HCT116 (cell line): ENCODE measurements around the gene SYTL3. TPM values are rescaled to one million over a fixed set of nuclear protein-coding genes. Genes with fewer than 3 reads are reported as not detected.
A peak's percentile ranks its signal among the peaks of the same experiment; 100 is the strongest.

Source experiments
- ATAC-seq: fragments of 200-7000 bp; cut with Tn5 transposase; 2 replicates; pipeline ENCODE4 v1.9.1; 2020; ENCODE audit warnings: mild to moderate bottlenecking, moderate library complexity
- BruUV-seq: library from RNA; stranded (reverse); fragments of 400-500 nt; replicated peaks from 2 replicates; lab custom pipeline; 2021; lab: Mats Ljungman, UMichigan
- CTCF ChIA-PET: fragments of 300-600 bp; sonication (Branson Sonifier 250); formaldehyde crosslinking; loops from one replicate; lab custom pipeline; 2021; ENCODE audit warnings: antibody characterized with exemption; lab: Charles Lee
- POLR2A ChIA-PET: fragments of 300-600, 350-600 bp; sonication (Branson Sonifier 250); formaldehyde crosslinking; loops from one replicate; lab custom pipeline; 2021; ENCODE audit warnings: antibody characterized with exemption; lab: Charles Lee
- RAD21 ChIA-PET, 2 experiments: fragments of 300-600 bp; sonication (Branson Sonifier 250); formaldehyde crosslinking; loops; one replicate each; lab custom pipeline; 2023; ENCODE audit warnings: low total read pairs in 2 of 2; ENCODE audit not compliant: uncharacterized antibody in 2 of 2, unreplicated experiment in 2 of 2, low non-redundant PET in 1 of 2; lab: Charles Lee
- DNase-seq: peaks from one replicate; pipeline ENCODE4 v3.0.0-alpha.2; 2010; ENCODE audit warnings: low read depth, low spot score
- H2AFZ ChIP-seq: fragments of 200-600 bp; shearing (Covaris generic), sonication (generic); 2 replicates; pipeline ENCODE4 v1.6.1; 2017; ENCODE audit warnings: low read depth, mixed run types, mixed read lengths, antibody characterized with exemption, low read length; ENCODE audit not compliant: poor library complexity, severe bottlenecking
- H3K27ac ChIP-seq: 2 replicates; pipeline ENCODE4 v1.5.1; 2012; ENCODE audit warnings: low read depth, low read length
- H3K27me3 ChIP-seq: fragments of 200-600 bp; sonication (generic); 2 replicates; pipeline ENCODE4 v1.6.1; 2016; ENCODE audit warnings: mixed run types, low read length, mixed read lengths; ENCODE audit not compliant: insufficient read depth
- H3K36me3 ChIP-seq, 2 experiments: fragments of 200-500 bp in 1 of 2; fragments of 200-600 bp in 1 of 2; sonication (Bioruptor generic) in 1 of 2; sonication (generic) in 1 of 2; 2 replicates each; pipeline versions ENCODE4 v1.5.1 to v1.6.1; 2014 to 2016; ENCODE audit warnings: low read length in 2 of 2, inconsistent platforms in 1 of 2, mixed read lengths in 1 of 2, mixed run types in 1 of 2; ENCODE audit not compliant: insufficient read depth in 2 of 2, control insufficient read depth in 1 of 2
- H3K4me1 ChIP-seq, 2 experiments: fragments of 200-600 bp in 1 of 2; sonication (generic) in 1 of 2; 2 replicates each; pipeline versions ENCODE4 v1.5.1 to v1.6.1; 2012 to 2017; ENCODE audit warnings: low read length in 2 of 2, inconsistent platforms in 1 of 2, mild to moderate bottlenecking in 1 of 2, mixed read lengths in 1 of 2, mixed run types in 1 of 2, moderate library complexity in 1 of 2; ENCODE audit not compliant: insufficient read depth in 2 of 2, control insufficient read depth in 1 of 2
- H3K4me2 ChIP-seq: fragments of 200-600 bp; sonication (generic); 2 replicates; pipeline ENCODE4 v1.6.1; 2017; ENCODE audit warnings: mixed run types, low read length, mixed read lengths
- H3K4me3 ChIP-seq, 2 experiments: fragments of 200-600 bp in 1 of 2; sonication (generic) in 1 of 2; replicated peaks in 1 of 2; 2 replicates each; pipeline ENCODE4 v1.5.1; 2011 to 2016; ENCODE audit warnings: low read length in 2 of 2, control low read depth in 1 of 2, low read depth in 1 of 2, mild to moderate bottlenecking in 1 of 2, mixed read lengths in 1 of 2, mixed run types in 1 of 2
- H3K79me2 ChIP-seq: fragments of 200-600 bp; sonication (generic); 2 replicates; pipeline ENCODE4 v1.6.1; 2017; ENCODE audit warnings: mild to moderate bottlenecking, mixed run types, low read length, moderate library complexity, mixed read lengths; ENCODE audit not compliant: insufficient read depth
- H3K9ac ChIP-seq: fragments of 200-600 bp; sonication (generic); 2 replicates; pipeline ENCODE4 v1.6.1; 2016; ENCODE audit warnings: low read length, mixed read lengths
- H3K9me2 ChIP-seq: fragments of 200-600 bp; sonication (generic), shearing (Covaris generic); 2 replicates; pipeline ENCODE4 v1.6.1; 2017; ENCODE audit warnings: mixed run types, mild to moderate bottlenecking, moderate library complexity; ENCODE audit not compliant: insufficient read depth
- H3K9me3 ChIP-seq, 2 experiments: fragments of 200-500 bp in 1 of 2; fragments of 200-600 bp in 1 of 2; sonication (Bioruptor generic) in 1 of 2; sonication (generic) in 1 of 2; 2 replicates each; pipeline ENCODE4 v1.6.1; 2014 to 2017; ENCODE audit warnings: low read length in 2 of 2, mixed read lengths in 2 of 2, inconsistent platforms in 1 of 2, low read depth in 1 of 2, mild to moderate bottlenecking in 1 of 2, mixed run types in 1 of 2, moderate library complexity in 1 of 2; ENCODE audit not compliant: control insufficient read depth in 1 of 2, insufficient read depth in 1 of 2
- H4K20me1 ChIP-seq: fragments of 200-600 bp; sonication (generic), shearing (Covaris generic); 2 replicates; pipeline ENCODE4 v1.6.1; 2017; ENCODE audit warnings: mixed run types, mild to moderate bottlenecking, moderate library complexity; ENCODE audit not compliant: insufficient read depth
- EGR1 ChIP-seq: IDR thresholded peaks from 2 replicates; pipeline ENCODE4 v1.6.1; 2012; ENCODE audit warnings: low read depth
- EZH2 ChIP-seq: fragments of 200-600 bp; sonication (generic); IDR thresholded peaks from 2 replicates; pipeline ENCODE4 v1.6.1; 2017; ENCODE audit warnings: antibody characterized with exemption, mixed run types
- EZH2phosphoT487 ChIP-seq: fragments of 200-600 bp; IDR thresholded peaks from 2 replicates; pipeline ENCODE4 v1.6.1; 2018; ENCODE audit warnings: antibody characterized with exemption, borderline replicate concordance
- JUND ChIP-seq: IDR thresholded peaks from 2 replicates; pipeline ENCODE4 v1.6.1; 2012
- POLR2AphosphoS5 ChIP-seq: IDR thresholded peaks from 2 replicates; pipeline ENCODE4 v1.6.1; 2011; ENCODE audit warnings: mild to moderate bottlenecking, low read depth, low read length, moderate library complexity
- SP1 ChIP-seq: IDR thresholded peaks from 2 replicates; pipeline ENCODE4 v1.6.1; 2012; ENCODE audit warnings: low read depth
- intact Hi-C: fragments of 100-400 bp; cut with micrococcal nuclease; formaldehyde crosslinking; loops from 2 replicates; pipeline ENCODE4 v1.10.0; 2022
- total RNA-seq: library from RNA; stranded (reverse); gene quantifications from one replicate; pipeline ENCODE4 v1.2.1, GENCODE V29; 2021; ENCODE audit not compliant: unreplicated experiment

The SYTL3 gene
- total RNA-seq, 1 experiment from 2014 or later, result 55.3 TPM

- H3K4me3 ChIP-seq, result no peak overlapping the region
- no TSS peak for BruUV-seq
- TF ChIP-seq JUND (no peak), EZH2phosphoT487 (no peak), POLR2AphosphoS5 (peak; percentile 61; the same call in 1 of the 2 replicates), SP1 (no peak), EGR1 (no peak)
- H3K9me3 ChIP-seq, result no peaks in the 10 kb centered on the region
- peak overlapping the region; percentile 34 for H3K27ac ChIP-seq
- H4K20me1 ChIP-seq, result peaks cover 71% of the 10 kb centered on the region; the same call in 1 of the 2 replicates
- RAD21 ChIA-PET, result no interaction called here
- peak overlapping the region; percentile 8 for H3K4me2 ChIP-seq
- peaks cover 72 to 95% of the 10 kb centered on the region in 2 experiments for H3K36me3 ChIP-seq
- H3K9me2 ChIP-seq, result no peaks in the 10 kb centered on the region
- POLR2A ChIA-PET, result no interaction called here
- no peak overlapping the region for H2AFZ ChIP-seq
- no peaks in the 10 kb centered on the region for H3K27me3 ChIP-seq
- H3K4me1 ChIP-seq, result peaks cover 58 to 98% of the 10 kb centered on the region in 2 experiments
- H3K9ac ChIP-seq, result peak overlapping the region; percentile 10
- DNase-seq (no peak), ATAC-seq (no peak)
- intact Hi-C loops, result no loop called here
- H3K79me2 ChIP-seq, result peaks cover 100% of the 10 kb centered on the region
- CTCF ChIA-PET, result no interaction called here
Measured at GRCh38 chr6:158783851-158784250, 134.0 kb downstream of the SYTL3 start.

DNA sequence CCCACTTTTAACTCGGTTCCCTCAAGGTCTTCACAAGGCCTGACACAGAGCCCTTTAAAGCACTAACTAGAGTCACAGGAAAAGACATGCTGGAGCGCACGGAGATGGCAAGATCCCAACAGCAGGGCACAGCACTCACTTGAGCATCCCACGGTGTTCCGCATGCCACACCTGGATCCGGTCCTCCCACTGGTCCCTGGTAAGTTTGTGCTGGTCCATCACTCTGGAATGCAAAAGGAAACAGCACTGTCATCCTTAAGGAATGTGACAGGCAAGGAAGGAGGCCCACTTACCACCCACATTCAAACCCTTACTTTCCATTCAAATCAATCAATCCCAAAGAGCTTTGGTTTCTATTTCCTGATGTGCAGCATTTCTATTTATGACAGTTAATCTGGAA, 134.7 kb downstream of the SYTL3 start:
- TF ChIP-seq POLR2AphosphoS5, result peak; percentile 8
- TF ChIP-seq EZH2, result no peak
- BruUV-seq, result no TSS peak
- H4K20me1 ChIP-seq, result peaks cover 74% of the 10 kb centered on the region; the same call in 1 of the 2 replicates
- POLR2A ChIA-PET, result no interaction called here
- peak overlapping the region; percentile 34 for H3K27ac ChIP-seq
- H3K9me3 ChIP-seq, result no peaks in the 10 kb centered on the region
- DNase-seq, result no peak
- RAD21 ChIA-PET, result no interaction called here
- H3K9ac ChIP-seq, result peak overlapping the region; percentile 27
- H3K79me2 ChIP-seq, result peaks cover 100% of the 10 kb centered on the region
- ATAC-seq, result peak; percentile 38
- H3K4me1 ChIP-seq, result peaks cover 58 to 100% of the 10 kb centered on the region in 2 experiments
- H3K36me3 ChIP-seq, result peaks cover 71 to 97% of the 10 kb centered on the region in 2 experiments
- CTCF ChIA-PET, result no interaction called here
- intact Hi-C loops, result no loop called here
- H2AFZ ChIP-seq, result no peak overlapping the region
- no peak overlapping the region for H3K4me3 ChIP-seq
- no peaks in the 10 kb centered on the region for H3K27me3 ChIP-seq
- no peaks in the 10 kb centered on the region for H3K9me2 ChIP-seq
- peak overlapping the region; percentile 8; the same call in 1 of the 2 replicates for H3K4me2 ChIP-seq
